ENCODE results near the gene TMEM92.
A peak's percentile ranks its signal among the peaks of the same experiment; 100 is the strongest.
"Not testable (repeated sequence)": the region's sequence is repeated elsewhere in the genome, so short reads cannot be mapped to it uniquely, and the experiment has no call there.

TMEM92 gene

DNA sequence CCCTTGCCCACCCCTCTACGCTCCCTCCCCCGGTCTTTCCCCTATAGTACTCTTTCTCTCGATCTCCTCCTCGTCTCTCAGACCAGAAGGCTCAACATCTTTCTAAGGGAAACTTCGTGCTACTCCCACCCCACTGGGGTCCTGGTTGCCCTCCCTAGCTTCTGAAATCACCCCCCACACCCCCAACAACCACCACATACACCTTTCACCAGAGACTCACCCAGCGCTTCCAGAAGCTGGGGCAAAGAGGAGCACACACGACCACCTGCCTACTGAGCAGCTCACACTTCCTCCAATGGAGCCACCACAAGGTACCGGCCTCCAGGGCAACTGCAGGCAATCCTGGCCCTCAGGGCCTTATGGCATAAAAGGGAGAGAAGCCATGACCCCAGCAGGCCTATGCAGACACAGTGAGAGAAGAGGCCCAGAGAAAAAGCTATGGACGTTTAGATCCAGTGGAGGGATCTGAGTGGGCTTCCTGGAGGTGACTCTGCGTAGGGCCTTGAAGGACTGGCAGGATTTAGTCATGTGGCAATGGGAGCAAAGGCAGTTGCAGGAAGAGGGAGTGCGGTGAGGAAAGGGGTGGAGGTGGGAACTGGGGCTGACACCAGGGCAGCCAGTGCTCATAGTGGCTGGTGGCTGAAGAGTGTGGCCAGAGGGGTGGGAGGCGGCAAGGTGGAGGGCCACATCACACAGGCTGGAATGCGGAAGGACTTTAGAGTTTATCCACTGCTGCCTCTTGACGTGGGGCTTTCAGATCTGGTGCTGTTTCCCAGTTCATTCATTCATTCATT is 12.1 kb upstream of the TMEM92 start:
- DNase-seq, result no peak

DNA sequence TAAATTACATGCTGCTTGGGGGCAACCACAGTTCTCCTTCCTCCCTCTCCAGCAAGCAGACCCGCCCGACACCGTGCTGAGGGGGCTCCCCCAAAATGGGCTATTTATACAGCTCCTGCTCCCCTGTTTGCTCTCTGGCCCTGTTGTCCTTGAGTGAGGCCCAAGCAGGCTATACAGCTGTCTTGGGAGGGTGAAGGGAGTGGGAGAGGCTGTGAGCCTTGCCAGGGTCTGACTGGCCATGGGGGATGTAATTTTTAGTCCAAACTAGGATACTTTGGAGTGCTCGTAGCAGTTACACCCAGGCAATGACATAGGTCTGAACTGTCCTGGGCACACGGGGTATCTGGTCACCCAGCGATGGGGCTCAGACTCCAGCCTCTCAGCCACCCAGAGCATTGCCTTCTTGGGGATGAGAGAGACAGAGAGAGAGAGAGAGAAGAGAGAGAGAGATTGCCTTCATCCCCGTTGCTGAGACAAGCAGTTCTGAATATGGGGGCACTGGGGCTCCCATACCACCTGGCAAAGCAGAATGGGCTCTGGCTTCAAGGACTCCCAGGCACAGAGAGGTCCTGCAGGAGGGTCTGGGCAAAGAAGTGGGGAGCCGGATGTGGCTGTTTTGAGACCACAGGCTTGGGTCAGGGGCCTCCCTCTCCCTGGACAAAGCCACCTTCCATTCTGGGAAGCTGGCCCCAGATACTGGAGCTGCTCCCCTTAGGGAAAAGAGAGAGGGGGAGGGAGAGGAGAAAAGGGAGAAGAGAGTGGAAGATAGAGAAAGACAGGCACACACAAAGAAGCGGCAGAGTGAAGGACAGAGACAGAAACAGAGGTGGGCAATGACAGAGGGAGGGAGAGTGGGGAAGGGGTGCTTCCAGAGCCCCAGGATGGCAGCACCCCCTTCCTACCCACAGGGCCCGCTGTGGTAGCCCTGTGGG is 10.7 kb upstream of the TMEM92 start:
- DNase-seq, result no peak

DNA sequence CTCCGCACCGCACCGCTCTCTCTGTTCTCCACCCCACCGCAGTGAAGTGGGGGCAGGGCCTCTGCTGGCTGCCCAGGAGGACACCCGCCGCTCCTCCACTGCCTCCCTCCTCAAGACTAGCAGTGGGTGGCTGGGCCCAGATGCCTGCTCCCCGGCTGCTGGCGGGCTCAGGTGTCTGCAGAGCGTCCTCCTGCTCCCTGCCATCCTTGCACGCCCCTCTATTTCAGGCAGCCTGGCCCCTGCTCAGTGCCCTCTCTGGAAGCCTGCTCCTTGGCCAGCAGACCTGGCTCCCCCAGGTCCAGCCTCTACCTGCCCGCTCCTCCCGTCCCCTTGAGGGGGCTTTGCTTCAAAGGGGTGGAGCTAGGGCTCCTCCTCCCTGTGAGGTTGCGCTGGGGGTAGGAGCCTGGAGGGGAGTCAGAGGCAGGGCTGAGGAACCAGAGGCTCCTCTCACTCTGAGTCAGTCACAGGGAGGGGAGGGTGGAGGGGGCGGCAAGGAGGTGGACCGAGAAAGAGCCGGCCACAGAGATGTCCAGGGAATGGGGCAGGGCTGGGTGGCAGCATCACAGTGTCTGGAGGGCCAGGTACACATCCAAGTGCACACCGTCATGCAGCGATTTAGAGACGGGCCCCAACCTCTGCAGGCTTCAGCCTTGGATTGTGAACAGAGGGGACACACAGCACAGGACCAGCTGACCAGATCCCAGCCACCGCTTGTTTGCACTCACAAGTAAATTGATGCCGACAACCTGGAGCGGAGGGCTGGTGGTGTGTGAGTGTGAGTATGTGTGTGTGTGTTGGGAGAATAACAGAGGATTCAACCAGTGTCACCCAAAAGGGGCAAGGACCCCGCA is 9.8 kb upstream of the TMEM92 start:
- no peak for DNase-seq

DNA sequence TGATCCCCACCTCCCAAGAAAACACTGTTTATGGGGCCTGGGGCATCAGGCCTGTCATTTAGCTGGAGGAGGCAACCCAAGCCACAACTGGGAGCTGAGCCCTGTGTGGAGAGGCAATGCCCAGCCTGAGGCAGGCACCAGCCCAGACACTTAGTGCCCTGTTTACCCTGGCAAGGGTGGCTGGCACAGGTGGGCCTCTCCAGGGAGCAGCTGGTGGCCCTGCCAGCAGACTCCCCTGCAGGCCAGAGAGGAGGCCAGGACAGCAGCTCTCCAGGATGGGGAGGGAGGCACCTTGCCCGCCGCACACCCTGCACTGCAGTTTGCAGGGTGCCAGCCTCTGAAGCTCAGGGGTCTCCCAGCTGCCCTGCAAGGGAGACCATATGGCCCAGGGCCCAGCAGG is 9.1 kb upstream of the TMEM92 start:
- no peak for DNase-seq

DNA sequence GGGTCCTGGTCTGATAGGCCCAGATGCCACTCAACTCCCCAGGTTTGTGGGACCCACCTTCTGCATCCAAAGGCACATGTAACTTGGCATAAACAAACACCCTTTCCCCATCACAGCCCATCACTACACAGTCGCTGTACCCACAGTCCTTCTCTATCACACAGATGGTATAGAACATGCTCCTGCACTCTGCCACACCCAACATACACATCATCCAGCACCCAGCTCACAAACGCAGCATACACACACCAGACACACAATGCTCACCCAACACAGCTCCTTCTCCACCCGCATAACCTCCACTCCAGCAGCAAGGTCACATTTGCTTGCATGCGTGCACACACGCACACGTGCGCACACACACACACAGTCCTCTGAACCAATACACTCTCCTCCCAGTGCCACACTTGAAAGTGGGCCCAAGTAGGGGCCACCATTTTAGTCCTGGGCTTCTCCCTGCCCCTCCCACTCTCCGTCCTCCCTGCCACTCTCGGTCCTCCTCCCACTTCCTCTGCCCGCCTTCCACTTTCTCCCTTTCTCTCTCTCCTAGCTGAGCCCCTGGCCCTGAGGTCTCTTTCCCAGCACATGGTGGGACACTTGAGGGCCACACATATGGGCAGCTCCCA is 8.5 kb upstream of the TMEM92 start:
- no peak for DNase-seq

DNA sequence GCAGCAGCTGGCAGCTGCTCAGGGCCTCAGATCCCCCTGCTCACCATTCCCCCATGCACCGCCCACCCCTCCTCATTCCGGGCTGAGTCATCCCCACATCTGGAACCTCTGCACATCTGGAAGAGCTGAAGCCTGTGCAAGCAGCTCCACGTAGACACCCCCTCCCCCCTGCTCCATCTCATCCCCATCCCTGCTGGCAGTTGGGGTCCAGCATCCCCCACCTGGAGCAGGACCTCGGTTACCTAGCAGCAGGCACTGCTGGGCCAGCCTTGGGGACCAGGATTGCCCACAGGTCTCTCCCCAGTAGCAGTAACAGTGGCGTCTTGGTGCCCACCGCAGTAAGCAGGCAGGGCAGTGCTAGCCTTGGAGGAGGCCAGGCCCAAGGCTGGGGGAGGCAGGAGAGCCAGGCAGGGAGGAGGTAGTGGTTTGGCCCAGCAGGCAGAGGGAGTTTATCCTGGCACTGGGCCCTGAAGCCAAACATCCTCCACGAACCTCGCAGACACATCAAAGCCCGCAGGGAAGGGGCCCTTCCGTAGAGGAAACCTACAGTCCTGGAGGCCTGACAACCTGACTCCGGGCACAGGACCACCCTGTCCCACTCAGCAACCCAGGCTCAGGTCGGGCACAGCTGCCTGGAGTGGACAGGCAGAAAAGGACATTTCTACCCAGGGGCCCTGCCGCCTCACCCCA is 7.7 kb upstream of the TMEM92 start:
- no peak for DNase-seq

DNA sequence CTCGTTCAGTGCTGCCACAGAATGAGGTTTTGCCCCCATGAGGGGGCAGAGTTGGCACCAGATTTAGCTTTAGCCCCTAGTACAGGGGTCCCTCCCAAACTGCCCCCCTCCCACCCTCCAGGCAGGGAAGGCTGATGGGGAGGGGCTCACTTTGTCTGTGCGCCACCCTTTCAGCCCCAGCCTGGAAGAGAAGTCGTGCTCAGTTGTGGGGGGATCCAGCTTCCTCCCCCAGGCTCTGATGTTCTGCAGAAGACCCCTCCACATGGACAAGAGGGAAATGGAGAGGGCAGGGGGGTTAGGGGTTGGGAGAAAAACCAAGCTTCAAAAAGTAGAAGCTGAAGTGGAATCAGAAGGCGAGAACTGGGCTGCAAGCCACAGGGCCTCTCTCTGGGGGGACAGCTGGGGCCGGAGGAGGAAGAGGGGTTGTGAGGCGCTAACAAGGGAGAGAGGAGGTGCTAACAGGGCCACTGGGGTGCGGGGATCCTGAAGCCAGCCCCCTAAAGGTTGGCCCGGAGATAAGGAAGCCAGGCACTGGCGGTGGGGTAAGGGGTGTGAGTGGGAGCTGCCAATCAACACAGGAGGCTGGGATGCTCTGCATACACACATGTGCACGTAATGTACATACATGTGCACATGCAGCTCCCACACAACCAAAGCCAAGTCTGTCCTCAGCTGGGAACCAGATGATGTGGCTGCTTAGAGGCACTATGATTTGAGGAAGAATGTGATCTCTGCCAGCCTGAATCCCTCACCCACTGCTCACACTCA is 7.0 kb upstream of the TMEM92 start:
- DNase-seq, result no peak

DNA sequence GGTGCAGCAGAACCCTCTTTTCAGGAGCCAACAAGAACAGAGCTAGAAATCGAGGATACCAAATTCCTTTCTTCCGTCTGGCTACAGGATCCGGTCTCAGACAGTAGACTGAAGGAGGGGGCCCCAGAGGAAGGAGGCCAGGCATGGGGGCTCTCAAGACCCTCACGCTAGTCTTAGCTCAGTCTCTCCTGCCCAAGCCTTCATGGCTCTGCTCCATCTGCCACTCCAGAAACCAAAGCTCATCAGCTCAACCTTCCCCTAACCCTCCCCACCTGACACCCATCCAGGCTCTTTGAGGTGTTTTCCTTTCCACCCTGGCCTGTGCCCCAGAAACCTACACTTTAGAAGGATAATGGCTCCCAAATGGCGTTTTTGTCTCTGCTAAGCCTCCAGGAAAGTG is 6.2 kb upstream of the TMEM92 start:
- no peak for DNase-seq

DNA sequence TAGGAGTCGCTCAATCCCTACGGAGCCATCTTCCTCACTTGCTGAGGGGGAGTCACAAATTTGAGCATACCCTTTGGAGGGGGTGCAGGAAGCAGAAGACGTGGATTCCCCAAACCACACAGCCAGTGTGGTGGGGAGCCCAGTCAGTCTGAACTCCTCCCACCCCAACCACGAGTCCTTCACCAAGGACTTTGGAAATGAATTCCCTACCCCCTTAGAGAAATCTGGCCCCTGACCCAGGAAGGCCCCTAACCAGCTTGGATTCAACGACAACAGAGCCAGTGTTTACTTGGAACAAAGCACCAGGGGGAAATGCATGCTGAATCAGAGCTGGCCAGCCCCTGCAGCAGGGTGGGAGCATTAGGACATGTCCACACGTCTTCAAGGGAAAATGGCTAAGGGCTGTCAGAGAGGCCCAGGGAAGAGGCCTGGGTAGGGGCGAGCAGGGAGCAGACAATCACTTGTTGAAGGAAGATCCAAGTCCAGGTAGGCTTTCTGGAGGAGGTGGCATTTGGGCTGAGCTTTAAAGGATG is 5.5 kb upstream of the TMEM92 start:
- DNase-seq, result no peak

DNA sequence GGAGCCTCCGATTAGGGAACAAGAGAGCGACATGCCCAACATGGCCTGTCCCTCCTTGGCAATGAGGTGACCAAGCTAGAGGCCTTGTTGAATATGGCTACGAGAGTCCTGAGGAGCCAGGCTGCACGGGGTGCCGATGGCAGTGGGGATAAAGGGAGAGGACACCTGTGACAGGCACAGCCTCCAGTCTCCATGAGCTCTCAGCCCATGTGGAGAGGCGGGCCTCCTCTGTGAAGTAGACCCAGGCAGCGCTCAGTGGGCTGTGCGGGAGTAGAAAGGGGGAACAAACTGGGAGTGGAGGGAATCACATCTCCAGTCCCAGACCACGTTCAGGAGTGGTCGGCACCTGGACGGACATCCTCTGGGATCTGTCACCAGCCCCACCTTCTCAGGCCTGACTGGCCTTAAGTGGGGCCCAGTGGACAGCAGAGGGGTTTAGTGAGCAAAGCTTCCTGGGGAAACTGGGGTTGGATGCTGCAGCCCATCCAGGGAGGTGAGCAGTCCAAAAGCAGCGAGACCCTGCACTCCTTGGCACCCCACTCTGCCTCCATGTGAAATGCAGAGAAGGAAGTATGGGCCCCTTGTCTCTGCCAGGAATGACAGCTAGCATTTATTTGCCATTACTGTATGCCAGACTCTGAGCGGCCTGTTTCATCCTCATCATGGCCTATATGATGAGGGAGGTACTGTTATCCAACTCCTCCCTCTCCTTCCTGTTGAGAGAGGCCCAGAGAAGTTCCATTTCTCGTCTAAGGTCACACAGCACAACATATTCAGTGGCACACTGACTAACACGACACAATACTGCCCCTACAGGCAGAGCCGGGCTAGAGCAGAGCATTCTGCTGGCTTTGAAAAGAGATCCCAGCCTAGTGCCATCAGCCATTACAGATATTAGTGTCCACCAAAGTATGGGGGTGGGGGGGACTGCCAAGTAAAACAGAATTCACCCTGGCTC is 4.5 kb upstream of the TMEM92 start:
- no peak for DNase-seq

DNA sequence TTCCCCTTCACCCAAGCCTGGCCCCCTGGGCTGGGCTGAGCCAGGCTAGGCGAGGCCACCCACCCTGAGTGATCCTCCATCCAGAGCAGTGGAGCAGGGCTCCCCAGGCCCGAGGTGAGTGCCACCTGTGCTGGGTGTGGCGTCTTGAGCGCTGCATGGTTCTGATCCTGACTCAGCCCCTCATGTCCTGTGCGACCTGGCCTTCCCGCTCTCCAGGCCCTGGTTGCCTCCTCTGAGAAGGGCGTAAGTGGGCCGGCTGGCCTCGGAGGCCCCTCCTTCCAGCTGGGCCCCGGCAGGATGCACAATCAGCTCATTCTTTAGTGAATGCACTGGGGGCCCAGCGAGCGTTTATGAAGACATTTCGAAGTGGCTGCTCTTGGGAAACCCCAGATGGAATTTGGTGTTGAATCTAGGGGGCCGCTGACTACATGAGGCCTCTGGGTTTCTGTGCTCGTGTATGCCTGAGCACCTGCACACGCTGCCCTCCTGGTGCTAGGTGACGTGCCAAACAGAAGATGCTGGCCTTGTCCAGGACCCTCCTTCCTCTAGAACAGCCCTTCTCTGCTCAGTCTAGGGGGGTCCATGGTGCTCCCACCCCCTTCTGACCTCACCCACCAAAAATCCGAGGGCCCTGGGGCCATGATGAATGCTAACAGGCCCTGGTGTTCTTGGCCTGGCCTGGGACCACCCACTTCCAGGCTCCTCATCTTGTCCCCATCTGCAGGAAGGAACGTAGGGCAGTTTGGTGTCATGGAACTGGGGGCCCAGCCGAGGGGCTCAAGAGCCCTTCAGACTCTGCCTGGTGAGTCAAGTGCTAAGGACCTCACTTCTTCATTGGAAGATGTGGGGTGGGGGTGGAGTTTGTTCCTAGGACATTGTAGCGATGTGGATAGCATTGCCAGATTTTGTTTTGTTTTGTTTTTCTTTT is 3.6 kb upstream of the TMEM92 start:
- no peak for DNase-seq

DNA sequence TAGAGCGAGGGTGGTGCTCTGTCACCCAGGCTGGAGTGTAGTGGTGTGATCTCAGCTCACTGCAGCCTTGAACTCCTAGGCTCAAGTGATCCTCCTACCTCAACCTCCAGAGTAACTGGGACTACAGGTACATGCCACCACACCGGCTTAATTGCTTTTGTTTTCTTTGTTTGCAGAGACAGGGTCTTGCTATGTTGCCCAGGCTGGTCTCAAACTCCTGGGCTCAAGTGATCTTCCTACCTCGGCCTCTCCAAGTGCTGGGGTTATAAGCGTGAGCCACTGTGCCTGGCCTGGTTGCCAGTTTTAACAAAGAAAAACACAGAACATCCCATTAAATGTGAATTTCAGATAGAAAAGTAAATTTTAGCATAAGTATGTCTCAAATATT is 2.9 kb upstream of the TMEM92 start:
- DNase-seq, result not testable (repeated sequence)

DNA sequence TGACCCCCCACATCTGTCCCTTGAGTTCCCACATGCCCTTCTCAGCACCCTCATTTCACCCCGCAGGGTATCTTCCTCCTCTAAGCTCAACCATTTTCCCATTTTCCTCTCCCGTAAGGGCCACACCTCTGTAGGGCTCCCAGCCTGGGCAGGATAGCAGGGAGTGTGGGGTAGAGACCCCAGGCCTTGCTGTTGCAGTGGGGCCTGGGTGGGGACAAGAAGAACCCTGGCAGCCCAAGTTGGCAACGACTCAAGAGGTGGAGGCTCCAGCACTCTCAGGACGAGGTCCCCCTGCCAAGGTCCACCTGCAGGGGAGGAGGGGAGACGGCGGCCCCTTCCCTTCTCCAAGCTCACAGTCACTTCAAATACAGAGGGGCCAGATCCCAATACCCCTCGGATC is 2.0 kb upstream of the TMEM92 start:
- DNase-seq, result no peak

DNA sequence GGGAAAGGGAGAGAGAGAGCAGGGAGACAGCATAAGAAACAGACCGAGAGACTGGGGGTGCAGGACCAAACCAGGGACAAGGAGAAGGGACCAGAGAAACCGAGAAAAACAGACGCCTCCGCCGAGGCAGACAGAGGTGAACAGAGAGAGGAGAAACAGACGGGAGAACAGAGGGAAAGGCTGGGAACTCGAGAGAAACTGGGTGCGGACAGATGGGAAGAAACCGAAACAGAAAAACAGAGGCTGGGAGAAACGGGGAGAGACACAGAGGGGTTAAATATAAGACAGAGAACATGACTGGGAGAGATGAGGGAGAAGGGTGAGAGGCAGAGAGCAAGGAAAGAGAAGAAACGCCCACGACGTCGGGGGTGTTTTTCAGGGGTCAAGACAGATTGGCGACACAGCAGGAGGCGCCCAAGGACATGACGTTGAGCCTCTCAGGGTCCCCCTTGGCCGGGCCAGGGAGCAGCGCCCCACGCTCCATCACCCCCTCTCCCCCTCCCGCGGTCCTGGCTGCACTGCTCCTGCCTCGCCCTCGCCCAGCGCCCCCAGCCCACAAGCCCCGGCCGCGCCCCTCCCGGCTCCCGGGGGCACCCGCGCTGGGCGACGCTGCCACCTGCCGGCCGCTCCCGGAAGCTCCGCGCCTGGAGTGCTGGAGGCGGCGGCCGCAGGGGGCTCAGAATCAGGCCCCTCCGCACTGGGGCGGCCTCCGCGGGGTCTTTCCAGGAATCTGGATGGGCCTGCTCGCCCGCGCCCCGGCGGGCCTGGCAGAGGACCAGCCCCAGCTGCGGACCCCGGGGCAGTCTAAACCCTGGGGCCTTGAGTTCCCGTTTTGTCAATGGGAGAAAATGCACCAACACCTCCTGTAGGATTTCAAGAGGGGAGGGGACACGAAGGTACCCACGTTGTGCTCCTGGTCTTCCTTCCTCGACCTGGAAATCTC is 1.3 kb upstream of the TMEM92 start:
- peak; percentile 23 for DNase-seq

DNA sequence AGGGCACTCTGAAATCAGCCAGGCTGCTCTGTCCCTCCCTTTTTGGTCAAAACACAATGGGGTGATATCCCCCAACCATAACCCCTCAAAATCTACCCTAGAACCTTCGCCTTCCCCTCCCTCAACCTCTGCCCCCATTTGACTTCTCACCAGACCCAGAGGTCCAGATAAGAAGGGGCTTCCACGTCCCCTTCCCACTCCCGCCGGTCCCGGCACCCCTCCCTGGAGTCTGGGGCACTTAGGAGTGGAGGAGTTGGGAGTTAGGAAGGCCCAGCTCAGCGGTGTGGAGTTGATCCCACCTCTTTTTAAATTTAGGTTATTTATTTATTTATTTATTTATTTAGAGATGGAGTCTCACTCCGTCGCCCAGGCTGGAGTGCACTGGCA is 619 bp upstream of the TMEM92 start:
- no peak for DNase-seq

DNA sequence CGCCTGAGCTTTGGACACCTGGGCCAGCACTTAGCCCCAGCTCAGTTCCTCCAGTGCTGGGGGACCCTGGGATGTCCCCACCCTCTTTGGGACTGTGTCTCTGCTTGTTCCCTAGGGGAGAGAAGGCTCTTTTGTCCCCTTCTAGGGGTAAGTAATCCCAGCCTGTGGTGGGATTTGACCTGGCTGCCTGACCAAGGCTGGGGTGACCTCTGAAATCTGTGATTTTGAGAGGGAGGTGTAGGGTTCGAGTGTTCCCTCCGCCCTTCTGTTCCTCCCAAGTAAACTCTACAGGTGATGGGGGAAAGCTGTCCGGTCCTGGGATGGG is 593 bp downstream of the TMEM92 start:
- DNase-seq, result no peak

DNA sequence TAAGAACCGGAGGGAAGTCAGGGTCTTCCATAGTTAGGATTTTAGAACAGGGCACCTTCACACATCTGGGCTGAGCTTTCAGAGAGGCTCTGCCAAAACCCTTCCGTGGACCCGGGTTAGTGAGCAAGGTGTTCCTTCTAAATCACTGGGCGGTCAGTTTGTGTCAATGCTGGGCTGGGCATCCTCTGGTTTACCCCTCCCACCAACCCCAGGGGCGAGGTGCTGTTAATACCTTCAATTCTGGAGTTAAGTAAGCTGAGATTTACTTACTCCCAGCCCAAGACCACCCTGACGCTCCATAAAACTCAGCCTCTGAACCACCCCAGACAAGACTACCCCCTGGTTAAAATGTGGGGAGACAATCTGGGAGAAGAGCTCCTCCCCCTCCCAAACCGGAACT is 1.0 kb downstream of the TMEM92 start:
- DNase-seq, result no peak

Data from NCI-H524 treated with DMSO at 0.1 percent for 48 hours (cell line).